ENCODE measurements around the gene SPNS3.

DNA sequence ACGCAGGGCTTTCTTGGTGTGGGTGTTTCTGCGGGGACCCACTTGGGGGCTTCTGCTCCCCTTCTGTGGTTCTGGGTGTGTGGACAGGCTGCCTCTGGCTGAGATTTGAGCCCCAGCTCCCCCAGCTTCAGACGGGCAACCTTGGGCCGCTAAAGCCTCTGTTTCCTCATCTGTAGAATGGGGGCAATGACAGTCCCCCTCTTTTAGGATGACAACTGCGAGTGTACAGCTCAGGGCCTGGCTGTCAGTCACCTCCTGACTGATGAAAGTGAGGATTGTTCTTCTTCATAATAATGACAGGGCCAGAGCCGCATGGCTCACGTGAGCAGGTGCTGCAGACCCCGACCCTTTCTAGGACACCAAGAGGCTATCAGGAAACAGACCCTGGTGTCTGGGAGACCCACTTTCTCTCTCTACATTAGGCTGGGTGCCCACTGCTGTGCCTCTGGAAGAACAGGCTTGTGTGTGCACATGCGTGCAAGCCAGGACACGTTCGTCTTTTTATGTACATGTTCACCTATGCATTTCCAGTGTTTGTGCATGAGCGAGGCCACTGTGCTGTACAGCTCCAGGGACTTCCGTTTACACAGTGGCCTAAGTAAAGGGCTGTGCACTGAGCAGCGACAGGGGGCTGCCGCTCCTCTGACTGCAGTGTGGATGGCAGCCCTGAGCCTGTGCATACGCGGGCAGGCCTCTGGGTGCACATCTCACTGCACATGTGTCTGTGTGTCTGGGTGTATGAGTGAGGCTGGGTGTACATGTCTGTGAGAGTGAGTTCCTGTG, 4.6 kb downstream of the SPNS3 start:
- TF ChIP-seq, protein P1, sequence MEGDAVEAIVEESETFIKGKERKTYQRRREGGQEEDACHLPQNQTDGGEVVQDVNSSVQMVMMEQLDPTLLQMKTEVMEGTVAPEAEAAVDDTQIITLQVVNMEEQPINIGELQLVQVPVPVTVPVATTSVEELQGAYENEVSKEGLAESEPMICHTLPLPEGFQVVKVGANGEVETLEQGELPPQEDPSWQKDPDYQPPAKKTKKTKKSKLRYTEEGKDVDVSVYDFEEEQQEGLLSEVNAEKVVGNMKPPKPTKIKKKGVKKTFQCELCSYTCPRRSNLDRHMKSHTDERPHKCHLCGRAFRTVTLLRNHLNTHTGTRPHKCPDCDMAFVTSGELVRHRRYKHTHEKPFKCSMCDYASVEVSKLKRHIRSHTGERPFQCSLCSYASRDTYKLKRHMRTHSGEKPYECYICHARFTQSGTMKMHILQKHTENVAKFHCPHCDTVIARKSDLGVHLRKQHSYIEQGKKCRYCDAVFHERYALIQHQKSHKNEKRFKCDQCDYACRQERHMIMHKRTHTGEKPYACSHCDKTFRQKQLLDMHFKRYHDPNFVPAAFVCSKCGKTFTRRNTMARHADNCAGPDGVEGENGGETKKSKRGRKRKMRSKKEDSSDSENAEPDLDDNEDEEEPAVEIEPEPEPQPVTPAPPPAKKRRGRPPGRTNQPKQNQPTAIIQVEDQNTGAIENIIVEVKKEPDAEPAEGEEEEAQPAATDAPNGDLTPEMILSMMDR (IDR thresholded peaks at IDR 0.05; ENCODE audit: low read depth, low read length, poor library complexity, severe bottlenecking) = no peak
- TF ChIP-seq EZH2phosphoT487 (IDR thresholded peaks at IDR 0.05; ENCODE audit: borderline replicate concordance, low read length) = no peak

All from DOHH2 (cell line).